ENCODE data around the gene SLC2A1.

- TF ChIP-seq CTCF (IDR thresholded peaks at IDR 0.05) = no peak
- no peak for TF ChIP-seq EZH2 (IDR thresholded peaks at IDR 0.05)
Measured at GRCh38 chr1:42998386-42998785, 39.7 kb upstream of the SLC2A1 start.

Measured in neural progenitor cell (in vitro differentiated cells).